HepG2 (cell line): Measurements from ENCODE around the gene FBXO5. TPM values are rescaled to one million over a fixed set of nuclear protein-coding genes. Genes with fewer than 3 reads are reported as not detected.

Experiments used
- ATF6 ChIP-seq: sonication (generic); formaldehyde crosslinking; conservative IDR thresholded peaks from 2 replicates; pipeline ENCODE4 v1.4.0; 2020; ENCODE audit warnings: missing genetic modification reagents
- NFE2L1 ChIP-seq: sonication (generic); formaldehyde crosslinking; IDR thresholded peaks from 2 replicates; pipeline ENCODE4 v1.4.0; 2020; ENCODE audit warnings: missing genetic modification reagents, mild to moderate bottlenecking, borderline replicate concordance
- SALL2 ChIP-seq: sonication (generic); formaldehyde crosslinking; IDR thresholded peaks from 2 replicates; pipeline ENCODE4 v1.8.1; 2023; ENCODE audit warnings: mild to moderate bottlenecking, missing genetic modification reagents, inconsistent platforms
- ZFY ChIP-seq: sonication (generic); formaldehyde crosslinking; IDR thresholded peaks from 2 replicates; pipeline ENCODE4 v1.4.0; 2020; ENCODE audit warnings: missing genetic modification reagents
- ZHX2 ChIP-seq, 2 experiments: sonication (generic) in 1 of 2; formaldehyde crosslinking in 1 of 2; IDR thresholded peaks; 2 replicates each; pipeline versions ENCODE4 v1.6.1 to v1.9.0; 2014 to 2022; ENCODE audit warnings: antibody characterized with exemption in 1 of 2, borderline replicate concordance in 1 of 2, inconsistent platforms in 1 of 2, low read depth in 1 of 2, missing genetic modification reagents in 1 of 2
- ZNF263 ChIP-seq: sonication (generic); formaldehyde crosslinking; IDR thresholded peaks from 2 replicates; pipeline ENCODE4 v1.4.0; 2020; ENCODE audit warnings: missing genetic modification reagents
- polyA plus RNA-seq, 8 experiments: library from polyadenylated mRNA; depleted of rRNA in 3 of 8; stranded (reverse) in 7 of 8; unstranded in 1 of 8; fragments of >200 nt; fragmentation: Illumina TruSeq in 4 of 8; extraction: Trizol in 4 of 8; gene quantifications; 2 replicates each; pipeline versions ENCODE4 v1.2.1 to v1.2.3, GENCODE V29; 2011 to 2016; ENCODE audit warnings: low read depth in 4 of 8, missing spikeins in 1 of 8, mixed read lengths in 1 of 8; ENCODE audit not compliant: insufficient read depth in 1 of 8
- total RNA-seq, 5 experiments: library from RNA; depleted of rRNA; stranded (reverse); fragments of >200 nt; fragmentation: Illumina TruSeq; extraction: Trizol; gene quantifications; 2 replicates each; pipeline ENCODE4 v1.2.3, GENCODE V29; 2016; ENCODE audit warnings: low read depth in 1 of 5
- TF ChIP-seq, protein P1 (sequence below): sonication (generic); formaldehyde crosslinking; IDR thresholded peaks from 2 replicates; pipeline ENCODE4 v1.9.0; 2021; ENCODE audit warnings: missing genetic modification reagents, borderline replicate concordance
- TF ChIP-seq, protein P2 (sequence below): IDR thresholded peaks from 2 replicates; pipeline ENCODE4 v1.6.1; 2016; ENCODE audit warnings: missing compliant biosample characterization, missing genetic modification reagents, borderline replicate concordance

Gene FBXO5
- total and polyA plus RNA-seq, 2 of the 13 experiments (the other 11 are each of a cell fraction or from before 2014, with no cell fraction given): 15.8 to 41.5 TPM

- TF ChIP-seq ZHX2 (IDR thresholded peaks at IDR 0.05; ENCODE audit: low read depth) (no peak), ZHX2 (CRISPR knock-in tag; IDR thresholded peaks at IDR 0.05; ENCODE audit: borderline replicate concordance) (no peak; the same call in 1 of the 2 replicates), ZFY (CRISPR knock-in tag) (peak; percentile 100), ATF6 (CRISPR knock-in tag) (no peak), NFE2L1 (no peak), ZNF263 (CRISPR knock-in tag) (no peak), SALL2 (CRISPR knock-in tag) (peak; percentile 62; the same call in 1 of the 2 replicates)
- TF ChIP-seq, protein P1, sequence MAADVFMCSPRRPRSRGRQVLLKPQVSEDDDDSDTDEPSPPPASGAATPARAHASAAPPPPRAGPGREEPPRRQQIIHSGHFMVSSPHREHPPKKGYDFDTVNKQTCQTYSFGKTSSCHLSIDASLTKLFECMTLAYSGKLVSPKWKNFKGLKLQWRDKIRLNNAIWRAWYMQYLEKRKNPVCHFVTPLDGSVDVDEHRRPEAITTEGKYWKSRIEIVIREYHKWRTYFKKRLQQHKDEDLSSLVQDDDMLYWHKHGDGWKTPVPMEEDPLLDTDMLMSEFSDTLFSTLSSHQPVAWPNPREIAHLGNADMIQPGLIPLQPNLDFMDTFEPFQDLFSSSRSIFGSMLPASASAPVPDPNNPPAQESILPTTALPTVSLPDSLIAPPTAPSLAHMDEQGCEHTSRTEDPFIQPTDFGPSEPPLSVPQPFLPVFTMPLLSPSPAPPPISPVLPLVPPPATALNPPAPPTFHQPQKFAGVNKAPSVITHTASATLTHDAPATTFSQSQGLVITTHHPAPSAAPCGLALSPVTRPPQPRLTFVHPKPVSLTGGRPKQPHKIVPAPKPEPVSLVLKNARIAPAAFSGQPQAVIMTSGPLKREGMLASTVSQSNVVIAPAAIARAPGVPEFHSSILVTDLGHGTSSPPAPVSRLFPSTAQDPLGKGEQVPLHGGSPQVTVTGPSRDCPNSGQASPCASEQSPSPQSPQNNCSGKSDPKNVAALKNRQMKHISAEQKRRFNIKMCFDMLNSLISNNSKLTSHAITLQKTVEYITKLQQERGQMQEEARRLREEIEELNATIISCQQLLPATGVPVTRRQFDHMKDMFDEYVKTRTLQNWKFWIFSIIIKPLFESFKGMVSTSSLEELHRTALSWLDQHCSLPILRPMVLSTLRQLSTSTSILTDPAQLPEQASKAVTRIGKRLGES (CRISPR knock-in tag): peak; percentile 8; the same call in 1 of the 2 replicates
- TF ChIP-seq, protein P2, sequence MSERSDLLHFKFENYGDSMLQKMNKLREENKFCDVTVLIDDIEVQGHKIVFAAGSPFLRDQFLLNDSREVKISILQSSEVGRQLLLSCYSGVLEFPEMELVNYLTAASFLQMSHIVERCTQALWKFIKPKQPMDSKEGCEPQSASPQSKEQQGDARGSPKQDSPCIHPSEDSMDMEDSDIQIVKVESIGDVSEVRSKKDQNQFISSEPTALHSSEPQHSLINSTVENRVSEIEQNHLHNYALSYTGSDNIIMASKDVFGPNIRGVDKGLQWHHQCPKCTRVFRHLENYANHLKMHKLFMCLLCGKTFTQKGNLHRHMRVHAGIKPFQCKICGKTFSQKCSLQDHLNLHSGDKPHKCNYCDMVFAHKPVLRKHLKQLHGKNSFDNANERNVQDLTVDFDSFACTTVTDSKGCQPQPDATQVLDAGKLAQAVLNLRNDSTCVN: no peak; the same call in 1 of the 2 replicates
Observed at GRCh38 chr6:152983637-152984512, 1.0 kb upstream of the FBXO5 start (continued).
